Transverse colon (tissue), 4 donors: Measurements from ENCODE around the gene CHMP6. TPM values are rescaled to one million over a fixed set of nuclear protein-coding genes. Genes with fewer than 3 reads are reported as not detected.
A peak's percentile ranks its signal among the peaks of the same experiment; 100 is the strongest.

Experiments used
- DNase-seq: peaks from one replicate; pipeline ENCODE4 v3.0.0-alpha.2; 2019
- H3K27ac ChIP-seq, 4 donors: fragments of 200-600 bp; sonication (generic); 2 replicates each; pipeline ENCODE4 v1.5.1; 2016 to 2018; ENCODE audit warnings: inconsistent platforms in 4 of 4
- H3K27me3 ChIP-seq: fragments of 200-600 bp; sonication (generic); 2 replicates; pipeline ENCODE4 v1.5.1; 2017; ENCODE audit warnings: inconsistent platforms
- H3K36me3 ChIP-seq, 4 donors: fragments of 200-600 bp; sonication (generic); 2 replicates each; pipeline ENCODE4 v1.5.1; 2017 to 2019; ENCODE audit warnings: inconsistent platforms in 4 of 4
- H3K4me1 ChIP-seq, 4 donors: fragments of 200-600 bp; sonication (generic); 2 replicates each; pipeline ENCODE4 v1.5.1; 2017 to 2020; ENCODE audit warnings: inconsistent platforms in 4 of 4
- H3K4me3 ChIP-seq, 4 donors: fragments of 200-600 bp; sonication (generic); 1 replicate in 1 of 4; 2 replicates in 3 of 4; pipeline versions ENCODE4 v1.5.1 to v1.6.1; 2017 to 2019; ENCODE audit warnings: inconsistent platforms in 4 of 4
- H3K9me3 ChIP-seq, 2 donors: fragments of 200-600 bp; sonication (generic); 2 replicates each; pipeline ENCODE4 v1.5.1; 2017 to 2019; ENCODE audit warnings: inconsistent platforms in 2 of 2
- EP300 ChIP-seq: sonication (generic); formaldehyde crosslinking; IDR thresholded peaks from one replicate; pipeline ENCODE4 v1.6.1; 2017; ENCODE audit warnings: antibody characterized with exemption, low read depth
- POLR2A ChIP-seq: fragments of 450-650 bp; IDR thresholded peaks from one replicate; pipeline ENCODE4 v1.6.1; 2016; ENCODE audit warnings: antibody characterized with exemption, mild to moderate bottlenecking, moderate library complexity
- POLR2AphosphoS5 ChIP-seq, 3 donors: sonication (generic); formaldehyde crosslinking; IDR thresholded peaks; one replicate each; pipeline ENCODE4 v1.6.1; 2016; ENCODE audit warnings: antibody characterized with exemption in 3 of 3
- WGBS, 2 donors: methylation state at CpG; one replicate each; pipeline ENCODE4 v1.1.5; 2018; ENCODE audit warnings: low coverage in 1 of 2; 5-methylcytosine and 5-hydroxymethylcytosine counted together
- in situ Hi-C, 4 donors: fragments of 200-750 bp; cut with MboI; loops; one replicate each; pipeline versions ENCODE4 v1.15.0 to v1.15.1; 2017; ENCODE audit warnings: low sequenced_read_pairs in 3 of 4, low pct_ligation_motif_present in 1 of 4, low pct_unique_long_range_greater_than_20kb in 1 of 4
- intact Hi-C: fragments of 100-400 bp; cut with DNase I; formaldehyde crosslinking; loops from one replicate; pipeline ENCODE4 v1.15.1; 2023; ENCODE audit warnings: low total_unique reads
- total RNA-seq, 4 donors: library from RNA; depleted of rRNA; stranded (reverse); fragments of >200 nt; gene quantifications; one replicate each; pipeline ENCODE4 v1.1.0, GENCODE V29; 2016
- TF ChIP-seq, protein P1 (sequence below), 5 experiments: fragments of 200-600 bp in 3 of 5; fragments of 450-650 bp in 2 of 5; sonication (generic) in 3 of 5; IDR thresholded peaks; 1 replicate in 2 of 5; 2 replicates in 3 of 5; pipeline ENCODE4 v1.5.1; 2016 to 2017; ENCODE audit warnings: antibody characterized with exemption in 5 of 5, inconsistent platforms in 3 of 5, mild to moderate bottlenecking in 2 of 5, moderate library complexity in 1 of 5

The CHMP6 gene
- total RNA-seq, 4 donors from 2014 or later = 38.6 to 107 (median 41.7) TPM

DNA sequence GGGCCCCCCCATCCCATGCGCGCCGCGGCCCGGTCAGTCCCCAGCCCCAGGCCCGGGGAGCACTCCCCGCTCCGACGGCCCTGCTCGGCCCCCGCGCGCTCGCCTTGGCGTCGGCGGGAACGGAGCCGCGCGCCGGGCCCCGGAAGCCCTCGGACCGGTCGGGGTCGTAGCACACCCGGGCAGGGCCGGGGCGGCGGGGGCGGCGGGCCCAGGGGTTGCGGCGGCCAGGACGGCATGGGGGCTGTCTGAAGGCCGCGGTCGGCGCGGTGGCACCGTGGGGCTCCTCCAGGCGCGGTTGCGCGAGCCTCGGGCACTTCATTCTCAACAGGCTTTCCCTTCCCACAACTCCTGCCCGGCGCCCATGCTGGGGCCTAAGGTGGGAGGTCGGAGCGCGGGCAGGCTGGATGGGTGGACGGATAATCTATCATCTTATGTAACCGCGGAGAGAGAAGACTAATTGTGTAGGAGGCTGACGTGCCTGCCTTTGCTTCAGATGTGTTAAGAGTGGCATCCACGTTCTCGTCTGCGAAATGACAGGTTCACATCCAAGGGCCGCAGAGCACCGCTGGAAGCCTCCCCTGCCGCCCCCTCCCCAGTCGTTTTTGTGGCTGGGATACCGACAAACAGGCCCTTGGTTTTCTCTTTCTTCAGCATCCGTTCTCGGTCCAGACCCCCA lies 44.0 kb downstream of the CHMP6 start:
- Histone ChIP-seq H3K4me3 (peak overlapping the region; percentile 7 to 82 (median 79)), H3K36me3 (no peaks in the 10 kb centered on the region), H3K27me3 (no peaks in the 10 kb centered on the region), H3K27ac (peak overlapping the region; percentile 63 to 84 (median 72)), H3K4me1 (peaks cover 18 to 75% (median 50%) of the 10 kb centered on the region in 4 donors), H3K9me3 (no peaks in the 10 kb centered on the region)
- 31 to 70% methylated on average over 2 to 24 of the region's 66 CpGs for WGBS, 2 donors
- in situ Hi-C loops = no loop called here
- DNase-seq = no peak
- intact Hi-C loops = no loop called here
- TF ChIP-seq, protein P1, sequence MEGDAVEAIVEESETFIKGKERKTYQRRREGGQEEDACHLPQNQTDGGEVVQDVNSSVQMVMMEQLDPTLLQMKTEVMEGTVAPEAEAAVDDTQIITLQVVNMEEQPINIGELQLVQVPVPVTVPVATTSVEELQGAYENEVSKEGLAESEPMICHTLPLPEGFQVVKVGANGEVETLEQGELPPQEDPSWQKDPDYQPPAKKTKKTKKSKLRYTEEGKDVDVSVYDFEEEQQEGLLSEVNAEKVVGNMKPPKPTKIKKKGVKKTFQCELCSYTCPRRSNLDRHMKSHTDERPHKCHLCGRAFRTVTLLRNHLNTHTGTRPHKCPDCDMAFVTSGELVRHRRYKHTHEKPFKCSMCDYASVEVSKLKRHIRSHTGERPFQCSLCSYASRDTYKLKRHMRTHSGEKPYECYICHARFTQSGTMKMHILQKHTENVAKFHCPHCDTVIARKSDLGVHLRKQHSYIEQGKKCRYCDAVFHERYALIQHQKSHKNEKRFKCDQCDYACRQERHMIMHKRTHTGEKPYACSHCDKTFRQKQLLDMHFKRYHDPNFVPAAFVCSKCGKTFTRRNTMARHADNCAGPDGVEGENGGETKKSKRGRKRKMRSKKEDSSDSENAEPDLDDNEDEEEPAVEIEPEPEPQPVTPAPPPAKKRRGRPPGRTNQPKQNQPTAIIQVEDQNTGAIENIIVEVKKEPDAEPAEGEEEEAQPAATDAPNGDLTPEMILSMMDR (IDR thresholded peaks at IDR 0.05) = no peak
- TF ChIP-seq POLR2A (no peak), POLR2AphosphoS5 (IDR thresholded peaks at IDR 0.05) (no peak), EP300 (no peak)

DNA sequence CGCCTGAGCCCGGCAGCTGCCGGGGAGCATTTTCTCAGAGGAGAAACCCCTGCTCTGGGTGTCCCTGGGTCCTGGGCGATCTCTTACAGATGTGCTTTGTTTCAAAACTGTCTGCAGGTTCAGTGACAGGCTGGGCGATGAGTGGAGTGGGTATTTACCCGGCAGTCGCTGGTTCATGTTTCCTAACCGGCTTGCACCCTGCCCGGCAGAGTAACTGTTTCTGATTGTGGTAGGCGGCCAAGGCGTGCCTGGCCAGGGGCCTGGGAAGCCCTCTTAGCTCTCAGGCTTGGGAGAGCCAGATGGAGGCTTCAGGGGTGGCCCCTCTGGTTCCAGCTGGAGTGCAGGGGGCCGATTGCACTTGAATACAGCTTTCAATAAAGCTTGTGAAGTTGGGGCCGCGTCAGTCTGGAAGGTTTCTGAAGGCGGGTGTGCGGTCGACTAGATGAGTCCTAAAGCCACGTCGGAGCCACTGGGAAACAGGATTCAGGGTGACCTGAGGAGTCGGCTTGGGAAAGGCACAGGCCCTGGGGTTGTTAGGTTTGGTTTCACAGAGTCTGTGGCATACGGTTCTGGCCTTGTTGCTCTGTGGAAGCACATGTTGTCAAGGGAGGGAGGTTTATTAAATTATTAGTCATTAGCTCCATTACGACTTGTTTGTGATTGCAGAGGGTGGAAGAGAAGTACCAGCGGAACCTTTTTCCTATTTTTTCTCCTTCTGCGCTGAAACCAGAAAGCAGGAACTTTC lies 44.7 kb downstream of the CHMP6 start:
- no peaks in the 10 kb centered on the region for H3K36me3 ChIP-seq
- TF ChIP-seq POLR2AphosphoS5 (IDR thresholded peaks at IDR 0.05) = no peak
- TF ChIP-seq EP300 = no peak
- TF ChIP-seq POLR2A = no peak
- TF ChIP-seq, protein P1 (IDR thresholded peaks at IDR 0.05) = no peak
- no peak for DNase-seq
- H3K9me3 ChIP-seq = no peaks in the 10 kb centered on the region
- intact Hi-C loops = no loop called here
- in situ Hi-C loops = no loop called here
- H3K4me3 ChIP-seq = peak overlapping the region in 3 of 4 donors; percentile 78 to 82 (median 80)
- no peaks in the 10 kb centered on the region for H3K27me3 ChIP-seq
- H3K4me1 ChIP-seq = peaks cover 18 to 76% (median 53%) of the 10 kb centered on the region in 4 donors
- peak overlapping the region; percentile 63 to 84 (median 72) for H3K27ac ChIP-seq
- WGBS, 2 donors = 58 to 78% methylated on average over 5 to 24 of the region's 24 CpGs

DNA sequence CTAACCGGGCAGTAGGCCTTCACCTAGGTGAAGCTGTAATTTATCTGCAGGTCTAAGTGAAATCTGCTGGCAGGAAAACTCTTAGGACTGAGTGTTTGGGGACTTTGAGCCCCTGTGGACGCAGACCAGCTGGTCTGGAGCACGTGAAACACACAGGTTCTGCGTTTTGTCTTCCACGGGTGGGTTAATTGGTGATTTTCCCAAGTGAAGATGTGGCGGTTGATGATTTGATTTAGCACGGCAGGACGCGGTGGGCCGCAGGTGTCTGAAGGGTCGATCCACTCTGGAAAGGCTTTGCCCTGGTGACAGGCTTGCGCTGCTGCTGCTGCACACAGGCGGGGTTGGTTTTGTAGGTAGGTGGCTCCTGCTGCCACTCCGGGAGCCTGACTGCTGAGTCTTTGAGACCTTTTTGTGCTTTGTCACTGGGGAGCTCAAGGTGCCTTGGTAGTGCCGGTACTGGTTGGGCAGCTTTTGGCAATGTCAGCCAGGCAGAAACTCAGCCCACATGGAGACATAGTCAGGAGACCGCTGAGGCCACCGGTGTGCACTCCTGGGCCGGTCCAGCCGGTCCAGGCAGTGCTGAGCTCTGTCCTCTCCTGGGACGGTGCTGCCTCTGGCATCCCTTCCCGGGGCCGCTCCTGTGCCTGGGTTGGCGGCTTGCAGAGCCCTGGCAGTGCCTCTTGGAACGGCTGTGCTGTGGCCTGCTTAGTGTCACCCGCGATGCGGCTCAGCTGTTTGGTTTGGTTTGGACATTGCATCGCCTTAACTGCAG lies 45.6 kb downstream of the CHMP6 start:
- Histone ChIP-seq H3K27ac (peak overlapping the region; percentile 63 to 84 (median 72)), H3K27me3 (no peaks in the 10 kb centered on the region), H3K4me1 (peaks cover 18 to 69% (median 47%) of the 10 kb centered on the region in 4 donors), H3K9me3 (no peaks in the 10 kb centered on the region), H3K36me3 (no peaks in the 10 kb centered on the region), H3K4me3 (peak overlapping the region in 1 of 4 donors; percentile 82)
- DNase-seq = no peak
- in situ Hi-C loops = no loop called here
- WGBS, 2 donors = 67 to 86% methylated on average over 1 to 28 of the region's 28 CpGs
- intact Hi-C loops = no loop called here
- TF ChIP-seq POLR2AphosphoS5 (IDR thresholded peaks at IDR 0.05) (peak; percentile 60 to 87 (median 61)), POLR2A (no peak)

DNA sequence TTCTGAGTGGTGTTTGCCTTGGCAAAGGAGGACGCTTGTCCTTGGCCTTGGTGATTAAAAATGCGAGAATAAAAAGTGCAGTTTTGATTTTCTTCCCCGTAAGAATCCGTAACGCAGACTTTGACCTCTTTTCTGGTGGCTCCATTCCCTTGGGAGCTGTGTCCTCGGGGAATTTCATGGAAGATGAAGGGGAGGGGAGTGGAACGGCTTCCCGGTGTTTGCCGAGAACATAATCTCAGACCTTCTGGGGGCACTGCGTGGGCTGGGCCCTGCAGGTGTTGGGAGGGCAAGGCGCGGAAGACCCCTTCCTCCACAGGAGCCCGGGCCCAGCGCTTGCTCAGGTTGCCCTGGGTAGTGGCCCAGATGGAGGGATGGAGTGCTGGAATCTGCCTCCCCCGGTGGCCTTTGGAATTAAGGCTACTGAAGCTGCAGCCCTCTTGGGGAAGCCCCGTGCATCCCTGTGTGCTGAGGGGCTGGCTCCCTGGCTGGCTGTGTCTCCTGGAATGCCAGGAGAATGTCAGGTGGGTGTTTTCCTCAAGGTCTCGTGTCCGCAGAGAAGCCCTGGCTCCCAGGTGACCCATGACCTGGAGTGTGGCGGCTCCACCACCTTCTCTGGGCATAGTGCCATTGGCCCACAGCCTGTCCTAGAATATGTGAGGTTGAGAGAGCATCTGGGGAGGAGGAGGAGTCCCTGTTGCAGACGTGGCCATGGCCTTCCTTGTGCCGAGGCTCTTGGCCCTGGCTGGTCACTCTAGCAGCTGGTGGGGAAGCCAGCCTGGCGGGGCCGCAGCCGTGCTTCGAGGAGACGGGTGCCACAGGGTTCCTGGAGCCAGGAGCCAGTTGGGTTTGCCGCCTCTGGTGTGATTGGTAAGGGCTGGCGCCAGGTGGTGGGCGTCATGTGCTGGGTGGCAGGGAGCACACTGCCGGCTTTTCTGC lies 46.4 kb downstream of the CHMP6 start:
- Histone ChIP-seq H3K4me1 (peaks cover 18 to 68% (median 46%) of the 10 kb centered on the region in 4 donors), H3K27ac (peak overlapping the region; percentile 20 to 84 (median 72)), H3K36me3 (no peaks in the 10 kb centered on the region), H3K27me3 (no peaks in the 10 kb centered on the region), H3K4me3 (peak overlapping the region in 1 of 4 donors; percentile 82), H3K9me3 (no peaks in the 10 kb centered on the region)
- TF ChIP-seq POLR2A (no peak), EP300 (no peak), POLR2AphosphoS5 (IDR thresholded peaks at IDR 0.05) (no peak)
- TF ChIP-seq, protein P1 (IDR thresholded peaks at IDR 0.05) = no peak
- intact Hi-C loops = no loop called here
- WGBS, 2 donors = 80% methylated on average over 29 of the region's 30 CpGs; no CpG with 5 or more reads in 1 of the 2 donors
- in situ Hi-C loops = no loop called here
- no peak for DNase-seq
